ENCODE data around the gene SFRP5.

Gene SFRP5

DNA sequence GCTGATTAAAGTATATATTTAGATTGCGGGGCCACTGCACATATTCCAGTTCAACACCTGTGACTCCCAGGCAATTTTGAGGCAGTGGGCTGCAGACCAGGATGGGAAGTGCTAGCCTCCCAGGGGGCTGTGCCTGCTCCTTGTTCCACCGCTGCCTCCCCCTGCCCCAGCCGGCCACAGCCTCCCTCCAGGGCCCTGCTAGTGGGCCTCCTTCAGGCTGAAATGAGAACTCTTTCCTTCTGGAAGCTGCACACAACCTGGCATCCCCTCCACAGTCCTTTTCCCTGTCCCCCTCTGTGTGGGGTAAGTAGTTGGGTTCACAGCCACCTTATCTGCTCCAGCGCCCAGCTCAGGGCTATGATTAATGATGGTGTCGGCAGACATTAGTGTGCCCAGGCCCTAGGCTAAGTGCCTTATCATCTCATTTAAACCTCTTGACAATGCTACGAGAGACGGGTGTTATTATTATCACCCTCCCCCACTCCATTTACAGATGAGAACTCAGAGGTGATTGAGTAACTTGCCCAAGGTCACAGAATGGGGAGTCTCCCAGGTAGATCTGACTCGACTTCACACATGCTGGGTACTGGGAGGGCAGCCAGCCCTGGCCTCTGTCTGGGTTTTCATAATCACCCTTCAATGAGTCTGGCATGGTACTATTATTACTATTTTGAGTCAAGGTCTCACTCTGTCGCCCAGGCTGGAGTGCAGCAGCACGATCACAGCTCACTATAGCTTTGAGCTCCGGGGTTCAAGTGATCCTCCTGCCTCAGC lies 10.8 kb upstream of the SFRP5 start:
- ChIA-PET CTCF (interaction anchor here (1.3 kb wide), 1 partner anchor 11 kb away, joined by 3 read pairs; no protein-coding TSS in a partner anchor), POLR2A (no interaction called here)
- TF ChIP-seq, protein P1, sequence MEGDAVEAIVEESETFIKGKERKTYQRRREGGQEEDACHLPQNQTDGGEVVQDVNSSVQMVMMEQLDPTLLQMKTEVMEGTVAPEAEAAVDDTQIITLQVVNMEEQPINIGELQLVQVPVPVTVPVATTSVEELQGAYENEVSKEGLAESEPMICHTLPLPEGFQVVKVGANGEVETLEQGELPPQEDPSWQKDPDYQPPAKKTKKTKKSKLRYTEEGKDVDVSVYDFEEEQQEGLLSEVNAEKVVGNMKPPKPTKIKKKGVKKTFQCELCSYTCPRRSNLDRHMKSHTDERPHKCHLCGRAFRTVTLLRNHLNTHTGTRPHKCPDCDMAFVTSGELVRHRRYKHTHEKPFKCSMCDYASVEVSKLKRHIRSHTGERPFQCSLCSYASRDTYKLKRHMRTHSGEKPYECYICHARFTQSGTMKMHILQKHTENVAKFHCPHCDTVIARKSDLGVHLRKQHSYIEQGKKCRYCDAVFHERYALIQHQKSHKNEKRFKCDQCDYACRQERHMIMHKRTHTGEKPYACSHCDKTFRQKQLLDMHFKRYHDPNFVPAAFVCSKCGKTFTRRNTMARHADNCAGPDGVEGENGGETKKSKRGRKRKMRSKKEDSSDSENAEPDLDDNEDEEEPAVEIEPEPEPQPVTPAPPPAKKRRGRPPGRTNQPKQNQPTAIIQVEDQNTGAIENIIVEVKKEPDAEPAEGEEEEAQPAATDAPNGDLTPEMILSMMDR (IDR thresholded peaks at IDR 0.05; ENCODE audit: insufficient read depth, low read length, missing control alignments), result no peak
- DNase-seq (ENCODE audit: low read depth, low spot score), result no peak
- no peak overlapping the region for H3K4me3 ChIP-seq (ENCODE audit: low read depth, low read length)

DNA sequence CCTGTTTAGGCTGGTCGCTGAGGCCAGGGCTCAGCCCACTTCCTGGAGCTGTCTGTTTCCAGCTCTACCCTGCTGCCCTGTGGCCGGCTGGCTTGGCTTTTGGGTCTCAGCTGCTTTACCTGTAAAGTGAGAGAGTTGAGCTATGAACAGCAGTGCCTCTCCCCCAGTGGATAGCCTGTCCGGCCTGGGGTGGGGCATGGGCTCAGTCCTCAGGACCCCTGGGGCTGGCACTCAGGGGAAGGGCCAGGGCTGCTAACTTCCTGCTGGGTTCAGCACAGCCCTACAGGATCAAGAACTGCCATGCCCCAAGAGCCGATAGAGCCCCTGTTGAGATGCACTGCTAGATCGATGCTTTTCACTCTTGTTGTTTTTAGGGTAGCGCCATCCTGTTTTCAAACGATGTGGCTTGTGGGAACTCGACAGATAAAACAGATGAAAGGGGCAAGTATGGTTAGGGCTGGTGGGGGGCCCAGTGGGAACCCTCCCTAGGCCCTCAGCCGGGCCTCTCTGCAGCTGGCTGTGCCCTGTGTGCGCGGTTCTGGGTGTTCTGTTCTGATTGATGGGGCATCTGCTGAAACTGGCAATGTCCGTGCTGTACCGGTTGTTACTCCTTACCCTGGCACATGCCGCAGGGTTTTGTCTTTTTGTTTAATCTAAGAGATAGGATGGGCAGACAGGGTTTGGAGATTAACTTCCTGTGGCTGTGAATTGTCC lies 10.0 kb upstream of the SFRP5 start:
- CTCF ChIA-PET, result interaction anchor here (2.2 kb wide), 1 partner anchor 10 kb away, joined by 11 read pairs; no protein-coding TSS in a partner anchor
- DNase-seq (ENCODE audit: low read depth, low spot score), result no peak
- H3K4me3 ChIP-seq (ENCODE audit: low read depth, low read length), result no peak overlapping the region
- TF ChIP-seq, protein P1 (IDR thresholded peaks at IDR 0.05; ENCODE audit: insufficient read depth, low read length, missing control alignments), result no peak
- POLR2A ChIA-PET, result no interaction called here

DNA sequence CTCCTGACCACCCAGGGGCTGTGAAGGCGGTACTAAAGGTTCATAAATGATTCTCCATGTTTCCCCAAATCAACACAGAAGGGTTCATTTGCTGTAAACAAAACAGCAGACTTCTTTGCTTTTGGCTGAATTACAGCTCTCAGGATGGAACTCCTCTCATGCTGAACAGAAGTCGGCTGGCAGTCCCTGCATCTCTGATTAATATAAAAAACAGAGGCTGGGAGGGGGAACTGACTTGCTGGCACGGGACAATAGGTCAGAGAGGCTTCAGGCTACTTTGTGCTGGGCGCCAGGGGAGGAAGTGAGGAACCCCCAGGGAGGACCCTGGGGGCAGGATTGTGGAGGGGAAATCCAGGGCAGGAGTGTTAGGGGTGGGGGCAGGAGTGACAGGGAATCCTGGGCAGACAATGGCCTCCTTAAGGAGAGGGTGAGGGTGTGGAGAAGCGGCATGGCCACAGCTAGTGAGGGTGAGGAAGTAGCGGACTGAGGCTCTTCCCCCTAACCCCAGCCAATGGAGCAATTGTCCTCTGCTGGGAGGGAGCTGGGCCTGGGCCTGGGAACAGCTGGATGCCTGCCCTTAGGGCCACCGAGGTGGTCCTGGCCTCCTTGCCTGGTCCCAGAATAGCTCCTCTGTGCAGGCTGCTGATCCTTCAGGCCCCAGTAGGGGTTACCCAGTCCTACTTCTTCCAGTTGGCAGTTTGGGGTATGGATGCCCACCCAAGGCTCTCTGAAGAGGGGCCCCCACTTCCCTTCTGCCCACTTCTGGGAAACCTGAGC lies 9.2 kb upstream of the SFRP5 start:
- ChIA-PET POLR2A (no interaction called here), CTCF (interaction anchor here (1.1 to 2.2 kb wide), 2 partner anchors 11 to 91 kb away, joined by 3 to 11 read pairs; no protein-coding TSS in a partner anchor)
- no peak for DNase-seq (ENCODE audit: low read depth, low spot score)
- TF ChIP-seq, protein P1 (IDR thresholded peaks at IDR 0.05; ENCODE audit: insufficient read depth, low read length, missing control alignments), result no peak
- no peak overlapping the region for H3K4me3 ChIP-seq (ENCODE audit: low read depth, low read length)

DNA sequence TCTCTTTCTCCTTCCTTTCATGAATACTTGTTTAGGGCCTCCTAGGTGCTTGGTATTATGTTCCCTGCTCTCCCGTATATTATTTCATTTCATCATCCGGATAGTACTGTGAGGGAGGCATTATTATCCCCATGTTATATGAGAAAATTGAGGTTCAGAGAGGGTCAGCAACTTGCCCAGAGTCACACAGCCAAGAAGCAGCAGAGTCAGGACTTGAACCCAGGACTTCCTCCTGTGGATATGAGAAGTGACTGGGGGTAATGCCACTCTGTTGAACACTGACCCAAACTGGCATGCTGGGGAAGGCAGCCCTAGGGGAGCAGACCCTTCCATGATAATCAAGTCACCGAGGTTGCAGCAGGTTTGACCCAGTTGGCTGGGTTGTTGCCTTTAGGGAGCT lies 8.2 kb upstream of the SFRP5 start:
- H3K4me3 ChIP-seq (ENCODE audit: low read depth, low read length), result no peak overlapping the region
- TF ChIP-seq, protein P1 (IDR thresholded peaks at IDR 0.05; ENCODE audit: insufficient read depth, low read length, missing control alignments), result no peak
- ChIA-PET POLR2A (no interaction called here), CTCF (interaction anchor here (2.2 kb wide), 1 partner anchor 12 kb away, joined by 11 read pairs; no protein-coding TSS in a partner anchor)
- DNase-seq (ENCODE audit: low read depth, low spot score), result no peak

DNA sequence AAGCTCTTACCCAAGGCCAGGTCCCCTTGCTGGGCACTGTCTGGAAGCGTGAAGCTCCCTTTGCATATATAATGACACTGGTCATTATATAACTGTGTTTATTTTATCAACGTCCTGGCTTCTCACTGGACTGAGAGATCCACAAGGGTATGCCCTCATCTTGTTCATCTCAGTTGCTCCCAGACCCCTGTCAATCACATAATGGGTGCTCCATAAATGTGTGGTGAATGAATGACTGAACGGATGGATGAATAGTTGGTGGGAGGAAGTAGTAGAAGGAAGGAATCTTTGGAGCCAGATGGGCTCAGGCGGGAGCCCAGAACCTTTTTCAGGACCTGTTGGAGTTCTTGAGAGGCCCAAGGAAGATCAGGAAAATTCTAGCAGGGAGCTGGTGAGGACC lies 7.7 kb upstream of the SFRP5 start:
- POLR2A ChIA-PET, result no interaction called here
- CTCF ChIA-PET, result interaction anchor here (1.1 to 2.2 kb wide), 2 partner anchors 13 to 20 kb away, joined by 4 to 11 read pairs (median 7); no protein-coding TSS in a partner anchor
- TF ChIP-seq, protein P1 (IDR thresholded peaks at IDR 0.05; ENCODE audit: insufficient read depth, low read length, missing control alignments), result no peak
- no peak overlapping the region for H3K4me3 ChIP-seq (ENCODE audit: low read depth, low read length)
- DNase-seq (ENCODE audit: low read depth, low spot score), result no peak

Data from AG04449 (cell line).